Right ventricle myocardium inferior (tissue), 1 donor: ENCODE measurements around the gene ZBTB40. TPM values are rescaled to one million over a fixed set of nuclear protein-coding genes. Genes with fewer than 3 reads are reported as not detected.

Experiments
- ATAC-seq: fragments of 200-7000 bp; cut with Tn5 transposase; one replicate; pipeline ENCODE4 v1.9.1; 2020; ENCODE audit warnings: mild to moderate bottlenecking, moderate library complexity
- DNase-seq: peaks from one replicate; pipeline ENCODE4 v3.0.0; 2021; ENCODE audit errors: missing footprints
- intact Hi-C: fragments of 100-400 bp; cut with DNase I; formaldehyde crosslinking; loops from one replicate; pipeline ENCODE4 v1.11.0; 2022
- long read RNA-seq: library from polyadenylated mRNA; unstranded; transcript quantifications from one replicate; pipeline ENCODE4 v2.0.0, GENCODE V29; 2021
- total RNA-seq: library from RNA; stranded (reverse); fragmentation: NEBNext Ultra II Directional; extraction: Animal tissue kit (Norgen Biotek cat#: 25700); gene quantifications from one replicate; pipeline ENCODE4 v1.2.1, GENCODE V29; 2021
- donor health status: DM: no; HTN: yes; CAD: no; lungs with severe emphysema.

The ZBTB40 gene, protein sequence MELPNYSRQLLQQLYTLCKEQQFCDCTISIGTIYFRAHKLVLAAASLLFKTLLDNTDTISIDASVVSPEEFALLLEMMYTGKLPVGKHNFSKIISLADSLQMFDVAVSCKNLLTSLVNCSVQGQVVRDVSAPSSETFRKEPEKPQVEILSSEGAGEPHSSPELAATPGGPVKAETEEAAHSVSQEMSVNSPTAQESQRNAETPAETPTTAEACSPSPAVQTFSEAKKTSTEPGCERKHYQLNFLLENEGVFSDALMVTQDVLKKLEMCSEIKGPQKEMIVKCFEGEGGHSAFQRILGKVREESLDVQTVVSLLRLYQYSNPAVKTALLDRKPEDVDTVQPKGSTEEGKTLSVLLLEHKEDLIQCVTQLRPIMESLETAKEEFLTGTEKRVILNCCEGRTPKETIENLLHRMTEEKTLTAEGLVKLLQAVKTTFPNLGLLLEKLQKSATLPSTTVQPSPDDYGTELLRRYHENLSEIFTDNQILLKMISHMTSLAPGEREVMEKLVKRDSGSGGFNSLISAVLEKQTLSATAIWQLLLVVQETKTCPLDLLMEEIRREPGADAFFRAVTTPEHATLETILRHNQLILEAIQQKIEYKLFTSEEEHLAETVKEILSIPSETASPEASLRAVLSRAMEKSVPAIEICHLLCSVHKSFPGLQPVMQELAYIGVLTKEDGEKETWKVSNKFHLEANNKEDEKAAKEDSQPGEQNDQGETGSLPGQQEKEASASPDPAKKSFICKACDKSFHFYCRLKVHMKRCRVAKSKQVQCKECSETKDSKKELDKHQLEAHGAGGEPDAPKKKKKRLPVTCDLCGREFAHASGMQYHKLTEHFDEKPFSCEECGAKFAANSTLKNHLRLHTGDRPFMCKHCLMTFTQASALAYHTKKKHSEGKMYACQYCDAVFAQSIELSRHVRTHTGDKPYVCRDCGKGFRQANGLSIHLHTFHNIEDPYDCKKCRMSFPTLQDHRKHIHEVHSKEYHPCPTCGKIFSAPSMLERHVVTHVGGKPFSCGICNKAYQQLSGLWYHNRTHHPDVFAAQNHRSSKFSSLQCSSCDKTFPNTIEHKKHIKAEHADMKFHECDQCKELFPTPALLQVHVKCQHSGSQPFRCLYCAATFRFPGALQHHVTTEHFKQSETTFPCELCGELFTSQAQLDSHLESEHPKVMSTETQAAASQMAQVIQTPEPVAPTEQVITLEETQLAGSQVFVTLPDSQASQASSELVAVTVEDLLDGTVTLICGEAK
- total RNA-seq, result 17.9 TPM
- long read RNA-seq, full-length matches to known transcripts, result 1 of 13 reads
- long read RNA-seq, partial matches to known transcripts, result 2 of 13 reads
- long read RNA-seq, other reads (novel, unspliced or antisense), result 10 of 13 reads

DNA sequence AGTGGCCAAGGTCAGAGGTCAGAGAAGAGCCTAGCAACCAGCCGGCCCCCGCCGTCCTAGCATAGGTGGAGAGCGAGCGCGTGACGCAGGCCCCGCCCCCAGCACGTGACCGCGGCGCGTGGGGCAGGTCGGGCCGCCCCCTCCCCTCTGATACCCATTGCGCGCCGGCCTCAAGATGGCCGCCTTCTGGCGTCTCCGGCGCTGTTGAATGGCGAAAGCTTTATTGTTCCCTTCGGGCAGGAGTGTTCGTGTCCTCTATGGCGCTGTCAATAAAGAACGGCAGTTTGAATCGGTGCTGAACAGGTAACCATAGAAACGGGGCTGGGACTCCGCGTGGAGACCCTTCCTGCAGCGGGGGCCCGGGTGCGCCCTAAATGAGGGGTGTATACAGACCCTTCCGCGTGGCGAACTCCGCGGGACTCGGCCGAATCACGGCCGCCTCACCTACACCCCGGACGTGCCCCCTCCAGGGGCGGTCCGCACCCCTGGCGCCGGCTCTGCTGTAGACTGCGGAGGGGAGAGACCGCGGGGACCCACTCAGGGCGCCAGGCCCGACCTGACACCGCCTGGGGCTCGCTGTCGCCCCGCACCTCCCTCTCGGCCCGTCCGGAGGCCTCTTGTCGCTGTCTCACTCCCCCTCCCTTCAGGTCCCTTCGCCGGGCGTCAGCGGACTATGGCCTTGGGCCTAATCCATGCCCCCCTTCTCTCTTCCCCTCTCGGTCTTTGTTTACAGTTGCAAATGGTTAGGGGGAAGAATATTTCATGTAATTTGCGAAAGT lies at the start of gene ZBTB40:
Gene ZBTB40 (plus strand): TSS at position 150 of the 779 bp plus-strand sequence. CDS start 38,098 bp downstream, outside the sequence.
- peak; percentile 98 for ATAC-seq
- intact Hi-C loops, result loop anchor here (5.0 kb wide), 1 partner anchor 35 kb away; no protein-coding TSS in a partner anchor
- peak; percentile 99 for DNase-seq

DNA sequence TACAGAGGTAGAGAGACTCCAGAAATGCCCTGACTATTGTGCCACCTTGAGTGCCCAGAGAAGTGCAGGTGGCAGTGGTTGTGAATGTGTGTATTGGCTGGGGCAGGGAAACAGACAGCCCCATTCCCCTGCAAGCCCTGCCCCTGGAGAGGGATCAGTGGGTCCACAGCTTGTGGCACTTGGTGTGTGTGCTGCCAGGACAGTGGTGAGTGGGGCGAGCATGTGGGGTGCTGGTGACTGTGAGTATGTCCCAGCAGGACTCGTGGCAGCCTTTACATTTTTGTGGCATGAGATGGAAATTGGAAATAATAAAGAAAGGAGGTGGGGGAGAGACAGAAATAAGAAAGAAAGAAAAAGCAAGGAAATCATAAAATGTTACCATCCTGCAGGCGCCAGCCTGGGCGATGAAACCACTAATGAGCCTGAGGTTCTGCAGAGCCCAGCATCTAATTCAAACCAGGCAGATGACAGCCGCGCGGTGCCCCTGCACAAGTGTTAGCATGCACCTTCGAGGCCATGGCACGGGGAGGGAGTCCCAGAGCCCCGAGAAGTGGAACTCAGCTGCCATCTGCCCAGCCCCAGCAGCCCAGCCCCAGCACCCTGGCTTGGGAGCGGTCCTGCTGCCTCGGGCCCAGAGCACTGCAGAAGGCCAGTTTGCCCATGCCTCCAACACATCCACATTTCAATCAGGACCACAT lies 49.1 kb upstream of the ZBTB40 start:
- ATAC-seq (no peak), DNase-seq (no peak)
- intact Hi-C loops, result no loop called here

DNA sequence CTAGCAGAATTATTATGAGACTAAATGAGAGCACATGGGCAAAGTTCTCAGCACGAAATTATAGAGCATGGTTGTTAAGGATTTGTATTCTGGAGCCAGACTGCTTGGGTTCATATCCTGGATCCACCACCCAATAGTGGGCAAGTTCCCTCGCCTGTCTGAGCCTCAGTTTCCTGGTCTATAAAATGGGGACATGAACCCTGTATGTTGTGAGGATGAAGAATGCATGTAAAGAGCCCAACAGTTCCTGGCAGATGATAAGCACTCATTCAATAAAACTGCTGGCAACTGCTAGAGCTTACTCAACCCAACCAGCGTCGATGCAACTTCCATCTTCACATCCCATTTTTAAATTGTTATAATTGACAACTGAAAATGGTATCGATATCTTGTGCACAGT lies 47.2 kb upstream of the ZBTB40 start:
- ATAC-seq, result no peak
- intact Hi-C loops, result no loop called here
- DNase-seq, result no peak

DNA sequence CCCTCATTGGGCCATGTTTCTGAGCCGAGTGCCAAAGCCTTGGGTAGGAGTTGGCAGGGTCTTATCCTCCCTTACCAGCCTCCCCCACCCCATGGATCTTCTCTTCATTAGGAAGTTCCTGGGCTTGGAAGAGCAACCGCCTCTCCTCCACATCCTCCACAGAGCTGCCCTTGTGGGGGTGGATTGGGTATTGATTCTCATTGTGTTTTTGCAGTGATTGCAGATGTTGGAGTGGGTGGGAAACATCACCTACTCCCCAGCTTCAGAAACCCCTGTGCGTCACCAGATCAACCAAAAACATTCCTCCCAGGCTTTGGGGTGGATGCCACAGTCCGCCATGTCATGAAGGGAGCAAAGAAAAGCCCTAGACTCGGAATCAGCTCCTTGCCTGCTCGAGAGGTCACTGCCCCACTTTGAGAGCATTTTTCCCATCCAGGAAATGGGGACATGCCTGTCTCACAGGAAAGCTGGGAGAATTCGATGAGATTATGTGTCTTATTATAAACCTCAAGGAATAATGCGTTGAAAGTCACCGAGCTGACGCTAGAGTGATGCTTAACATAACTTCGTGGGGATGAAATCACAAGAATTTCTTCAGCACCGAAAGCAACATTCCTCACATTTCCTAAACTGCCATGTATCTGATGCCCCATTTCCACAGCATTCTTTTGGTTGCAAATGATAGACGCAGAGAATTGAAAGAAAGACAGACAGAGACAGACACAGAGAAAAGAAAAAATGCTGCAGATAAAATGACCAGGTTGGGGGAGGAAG lies 44.7 kb upstream of the ZBTB40 start:
- intact Hi-C loops, result no loop called here
- DNase-seq, result no peak

DNA sequence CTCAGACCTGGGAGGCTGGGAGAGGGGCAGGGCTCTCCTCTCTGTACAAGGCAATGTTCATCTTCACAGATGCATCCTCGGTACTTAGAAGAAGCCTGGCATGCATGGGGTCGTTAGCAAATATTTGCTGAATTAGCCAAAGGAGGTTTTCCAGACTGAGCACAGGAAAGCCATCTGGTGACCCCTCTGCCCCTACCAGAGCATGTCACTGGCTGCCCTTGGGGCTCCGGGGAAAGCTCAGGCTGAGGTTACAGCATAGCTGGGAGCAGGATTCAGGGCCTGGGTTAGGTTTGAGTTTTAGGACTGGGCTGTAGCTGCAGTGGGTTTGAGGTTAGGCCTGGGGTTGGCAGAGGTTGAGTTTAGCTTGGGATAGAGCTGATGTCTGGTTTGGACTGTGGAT lies 43.4 kb upstream of the ZBTB40 start:
- no peak for ATAC-seq
- intact Hi-C loops, result no loop called here

More for the DNA sequence above, 44.7 kb upstream of the ZBTB40 start:
- ATAC-seq, result no peak

DNA sequence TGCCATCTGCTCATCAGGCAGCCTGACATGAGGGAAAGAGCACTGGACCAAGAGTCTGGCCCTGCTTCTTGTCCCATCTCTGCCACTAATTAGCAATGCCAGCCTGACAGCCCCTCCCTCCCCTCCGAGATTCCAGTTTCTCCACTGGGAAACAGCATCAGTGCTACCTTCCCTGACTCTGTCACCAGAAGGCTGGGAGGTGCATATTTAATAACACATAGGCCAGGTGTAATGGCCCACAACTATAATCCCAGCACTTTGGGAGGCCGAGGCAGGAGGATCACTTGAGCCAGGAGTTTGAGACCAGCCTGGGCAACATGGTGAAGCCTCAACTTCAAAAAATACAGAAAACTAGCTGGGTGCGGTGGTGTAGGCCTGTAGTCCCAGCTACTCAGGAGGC lies 41.2 kb upstream of the ZBTB40 start:
- DNase-seq (no peak), ATAC-seq (no peak)
- intact Hi-C loops, result no loop called here

More for the DNA sequence above, 43.4 kb upstream of the ZBTB40 start:
- no peak for DNase-seq

DNA sequence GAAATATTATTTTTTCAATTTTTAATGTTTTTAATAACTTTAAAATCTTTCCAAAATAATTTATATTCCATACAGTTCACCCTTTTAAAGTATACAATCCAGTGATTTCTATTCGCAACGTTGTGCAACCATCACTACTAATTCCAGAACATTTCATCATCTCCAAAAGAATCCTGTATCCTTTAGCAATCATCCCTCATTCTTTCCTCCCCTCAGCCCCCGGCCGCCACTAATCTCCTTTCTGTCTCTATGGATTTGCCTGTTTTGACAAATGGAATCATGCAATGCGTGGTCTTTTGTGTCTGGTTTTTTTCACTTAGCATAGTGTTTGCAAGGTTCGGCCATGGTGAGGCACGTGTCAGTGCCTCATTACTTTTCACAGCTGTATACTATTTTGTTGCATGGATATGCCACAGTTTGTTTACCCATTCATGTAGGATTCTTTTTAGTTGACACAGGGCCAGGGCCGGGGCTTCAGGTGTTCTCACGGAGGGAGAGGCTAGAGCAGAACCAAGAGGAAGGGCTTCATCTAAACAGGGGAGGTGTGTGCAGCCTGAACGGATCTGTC lies 40.6 kb upstream of the ZBTB40 start:
- ATAC-seq (no peak), DNase-seq (no peak)
- intact Hi-C loops, result no loop called here

DNA sequence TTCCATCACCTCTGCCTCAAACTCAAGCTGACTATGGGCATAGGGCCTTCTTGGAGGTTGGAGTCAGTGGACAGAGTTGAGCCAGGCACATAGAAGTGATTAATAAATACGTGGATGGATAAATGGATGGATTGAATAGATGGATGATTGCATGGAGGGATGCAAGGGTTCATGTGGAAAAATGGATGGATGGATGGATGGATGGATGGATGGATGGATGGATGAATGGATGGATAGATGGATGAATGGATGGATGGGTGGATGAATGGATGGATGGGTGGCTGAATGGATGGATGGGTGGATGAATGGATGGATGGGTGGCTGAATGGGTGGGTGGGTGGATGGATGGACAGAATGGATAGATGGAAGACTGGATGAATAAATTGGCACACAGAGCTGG lies 40.1 kb upstream of the ZBTB40 start:
- DNase-seq (no peak), ATAC-seq (no peak)
- intact Hi-C loops, result no loop called here

DNA sequence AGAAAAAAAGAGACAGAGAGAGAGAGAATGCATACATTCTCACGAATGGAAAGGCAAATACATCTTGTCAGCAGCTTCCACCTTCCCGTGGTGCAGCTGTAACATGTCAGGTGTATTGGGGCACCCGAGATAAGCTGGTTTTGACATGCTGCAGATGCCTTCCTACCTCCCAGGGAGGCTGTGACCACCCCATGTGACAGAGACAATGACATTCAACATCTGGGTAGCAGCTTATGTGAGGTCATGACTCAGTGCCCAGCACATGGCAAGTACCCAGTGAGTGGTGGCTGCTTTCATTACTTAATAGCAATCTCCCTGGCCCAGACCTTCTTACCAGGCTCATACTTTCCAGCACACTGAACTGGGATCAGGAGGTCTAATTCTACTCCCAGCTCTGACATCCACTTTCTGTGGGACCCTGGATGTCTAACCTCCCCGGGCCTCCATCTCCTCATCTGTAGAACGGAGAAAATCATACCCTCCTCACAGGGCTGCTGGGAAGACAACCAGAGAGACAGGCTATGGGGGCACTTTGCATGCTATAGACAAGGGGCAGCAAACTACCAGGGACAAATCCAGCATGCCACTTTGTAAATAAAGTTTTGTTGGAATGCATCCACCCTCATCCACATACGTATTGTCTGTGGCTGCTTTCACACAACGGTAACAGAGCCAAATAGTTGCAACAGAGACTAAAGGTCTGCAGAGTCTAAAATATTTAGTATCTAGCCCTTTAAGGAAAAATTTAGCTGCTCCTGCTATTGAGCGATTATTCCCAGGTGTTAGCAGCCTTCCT lies 38.5 kb upstream of the ZBTB40 start:
- DNase-seq (no peak), ATAC-seq (no peak)
- intact Hi-C loops, result loop anchor here (2.0 kb wide), 1 partner anchor 308 kb away; no protein-coding TSS in a partner anchor

DNA sequence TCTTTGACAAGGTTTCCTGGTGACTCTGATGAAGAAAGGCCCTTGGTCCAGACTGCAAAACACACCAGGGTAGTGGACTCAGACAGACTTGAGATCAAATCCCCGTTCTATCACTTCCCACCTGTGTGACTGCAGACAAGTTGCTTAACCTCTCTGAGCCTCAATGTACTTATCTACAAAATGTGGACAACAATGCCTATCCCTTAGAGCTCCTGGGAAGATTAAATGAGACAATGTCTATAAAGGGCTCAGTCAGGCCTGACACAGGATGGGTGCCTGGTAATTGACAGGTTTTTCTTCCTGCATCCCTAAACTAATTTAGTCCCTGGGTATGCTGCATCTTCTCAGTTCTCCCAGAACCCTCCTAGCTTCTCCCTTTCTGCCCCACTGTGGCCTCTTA lies 37.9 kb upstream of the ZBTB40 start:
- ATAC-seq (no peak), DNase-seq (no peak)
- intact Hi-C loops, result loop anchor here (2.0 kb wide), 1 partner anchor 309 kb away; no protein-coding TSS in a partner anchor

DNA sequence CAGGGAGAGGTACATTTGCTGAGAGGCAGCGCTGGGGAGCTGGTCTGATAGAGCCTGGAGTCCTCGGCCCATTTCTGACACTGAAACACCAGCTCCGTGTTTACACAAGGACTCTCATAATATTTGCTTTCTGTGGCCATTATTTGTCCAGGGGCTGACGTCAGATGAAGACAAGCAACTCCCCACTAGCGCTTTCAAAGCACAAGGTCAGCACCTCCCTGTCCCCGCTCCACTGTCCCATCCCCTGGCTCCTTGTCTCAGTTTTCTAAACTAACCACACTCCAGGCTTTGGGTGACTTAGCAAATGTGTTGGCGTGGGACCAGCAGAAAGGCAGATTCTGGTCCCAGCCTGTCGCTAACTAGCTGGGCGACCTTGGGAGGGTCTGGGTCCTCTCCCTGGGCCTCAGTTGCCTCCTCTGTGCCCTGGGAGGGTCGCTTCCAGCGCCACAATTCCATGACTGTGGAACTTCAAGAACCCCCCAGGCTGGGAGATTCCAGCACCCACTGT lies 37.4 kb upstream of the ZBTB40 start:
- intact Hi-C loops, result no loop called here
- DNase-seq, result no peak
- no peak for ATAC-seq

DNA sequence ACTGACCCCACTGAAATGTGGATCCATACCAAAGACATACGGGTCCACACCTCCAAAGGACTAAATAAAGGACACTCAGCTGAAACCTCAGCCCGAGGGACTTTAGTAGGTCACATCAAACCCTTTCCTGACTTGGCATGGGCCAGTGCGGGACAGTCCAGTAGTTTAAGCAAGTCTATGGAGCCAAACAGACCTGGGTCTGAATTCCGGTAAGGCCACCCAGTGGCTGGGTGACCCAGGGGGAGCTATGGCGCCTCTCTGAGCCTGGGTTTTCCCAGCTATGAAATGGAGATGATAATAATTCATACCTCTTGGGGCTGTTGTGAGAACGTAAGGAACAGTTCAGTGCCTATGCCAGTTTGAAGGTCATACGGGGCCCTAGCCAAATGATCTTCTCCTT lies 36.2 kb upstream of the ZBTB40 start:
- DNase-seq, result no peak
- intact Hi-C loops, result no loop called here
- ATAC-seq, result no peak

DNA sequence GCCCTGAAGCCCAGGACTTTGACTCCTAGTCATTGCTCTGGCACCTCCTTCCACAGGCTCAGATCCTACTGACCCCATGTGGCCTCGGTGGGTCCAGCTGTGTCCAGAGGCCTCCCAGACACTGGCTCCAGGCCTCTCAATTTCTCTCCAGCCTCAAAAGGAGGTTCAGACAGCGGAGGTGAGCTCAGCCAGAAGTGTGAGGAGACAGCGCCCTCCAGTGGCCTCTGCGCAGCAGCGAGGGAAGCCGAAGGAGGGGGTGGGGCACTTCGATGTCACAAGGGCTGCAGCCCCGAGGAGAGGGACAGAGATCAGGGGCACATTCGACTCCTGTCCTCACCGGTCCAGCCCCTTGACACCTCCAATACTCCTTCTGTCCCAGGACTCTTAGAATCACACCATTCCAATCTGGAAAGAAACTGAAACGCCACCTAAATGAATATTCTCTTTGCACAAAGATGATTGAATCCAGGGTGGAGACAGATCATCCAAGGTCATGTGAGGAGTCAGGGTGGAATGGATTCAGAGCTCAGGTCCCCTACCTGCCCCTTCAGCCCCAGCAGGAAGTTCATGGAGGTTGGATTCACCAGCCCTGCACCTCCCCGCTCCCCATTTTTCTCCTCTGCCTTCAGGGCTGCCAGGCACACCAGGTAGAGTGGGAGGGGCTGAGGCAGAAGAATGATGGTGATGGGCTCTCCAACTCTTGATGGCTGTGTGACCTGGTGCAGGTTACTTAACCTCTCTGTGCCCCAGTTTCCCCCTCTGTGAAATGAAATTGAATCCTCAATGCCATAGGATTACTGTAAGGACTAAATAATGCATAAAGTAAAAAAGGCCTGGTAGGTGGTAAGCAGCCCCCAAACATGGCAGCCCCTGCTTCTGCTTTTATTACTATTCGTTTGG lies 34.8 kb upstream of the ZBTB40 start:
- DNase-seq (no peak), ATAC-seq (peak; percentile 9)
- intact Hi-C loops, result no loop called here

DNA sequence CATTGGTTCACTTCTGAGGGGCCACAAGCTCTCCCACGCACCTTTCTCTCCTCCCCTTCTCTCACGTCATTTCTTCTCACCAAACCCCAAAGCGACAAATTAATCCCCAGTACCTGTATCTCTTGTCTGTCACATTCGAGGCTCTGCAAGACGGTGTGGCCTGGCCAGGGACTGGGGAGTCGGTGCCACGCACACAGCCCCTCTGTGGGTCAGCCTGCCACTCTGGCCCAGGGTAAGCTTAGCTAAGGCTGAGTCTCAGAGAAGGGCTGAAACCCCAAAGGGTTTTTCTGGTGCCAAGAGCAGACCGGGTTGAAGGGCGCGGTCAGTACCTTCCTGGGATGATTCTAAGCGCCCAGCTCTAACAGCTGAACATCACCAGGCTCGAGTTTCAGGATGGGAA lies 34.2 kb upstream of the ZBTB40 start:
- intact Hi-C loops, result no loop called here
- ATAC-seq (no peak), DNase-seq (no peak)

DNA sequence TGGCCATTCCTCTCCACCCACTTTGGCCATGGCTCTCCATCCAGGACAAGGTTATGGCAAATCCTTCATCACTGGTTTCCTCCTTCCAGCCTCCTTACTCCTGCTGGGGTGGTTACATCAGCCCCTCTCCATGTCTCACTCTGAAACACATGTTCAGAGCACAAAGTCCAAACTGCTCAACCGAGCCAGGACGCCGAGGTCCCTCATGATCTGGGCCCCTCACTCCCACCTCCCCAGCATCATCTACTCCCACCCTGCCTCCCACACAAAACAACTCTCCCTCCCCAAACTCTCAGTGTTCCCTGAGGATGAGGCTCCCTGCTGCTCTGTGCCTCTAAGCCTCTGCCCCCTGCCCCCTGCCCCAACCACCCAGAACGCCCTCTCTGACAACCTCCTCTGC lies 33.3 kb upstream of the ZBTB40 start:
- ATAC-seq, result no peak
- intact Hi-C loops, result no loop called here
- no peak for DNase-seq
